ENCODE data around the gene PPP1R37.

The PPP1R37 gene

GRCh38 chr19:45090034-45090433, 2.9 kb upstream of the PPP1R37 start:
- H4K20me1 ChIP-seq (ENCODE audit: insufficient read depth, low read length), result no peaks in the 10 kb centered on the region
- H3K9ac ChIP-seq (ENCODE audit: low read length), result no peak overlapping the region
- H3F3A ChIP-seq (ENCODE audit: insufficient read depth, low read length), result no peaks in the 10 kb centered on the region
- H3K9me3 ChIP-seq (ENCODE audit: low read length), result no peaks in the 10 kb centered on the region
- H2AFZ ChIP-seq (ENCODE audit: low read length), result no peak overlapping the region
- no peak for TF ChIP-seq CTCF (IDR thresholded peaks at IDR 0.05; ENCODE audit: low read length)
- no peak for TF ChIP-seq EZH2 (IDR thresholded peaks at IDR 0.05; ENCODE audit: borderline replicate concordance, low read length)
- peaks cover 19% of the 10 kb centered on the region for H3K79me2 ChIP-seq (ENCODE audit: insufficient read depth, low read length)
- no peaks in the 10 kb centered on the region for H3K27me3 ChIP-seq (ENCODE audit: insufficient read depth, low read length)
- H3K4me3 ChIP-seq (ENCODE audit: low read depth, low read length, poor library complexity, severe bottlenecking), result no peak overlapping the region
- H3K36me3 ChIP-seq (ENCODE audit: insufficient read depth, low read length), result peaks cover 48% of the 10 kb centered on the region
- no peak overlapping the region for H3K4me2 ChIP-seq (ENCODE audit: low read length)
- no peaks in the 10 kb centered on the region for H3K9me2 ChIP-seq (ENCODE audit: low read depth, low read length)
- peaks cover 25% of the 10 kb centered on the region for H3K4me1 ChIP-seq (ENCODE audit: insufficient read depth, low read length, severe bottlenecking)
- H3K27ac ChIP-seq (ENCODE audit: low read depth, low read length, poor library complexity, severe bottlenecking), result no peak overlapping the region

- no peak overlapping the region for H3K27ac ChIP-seq (ENCODE audit: low read depth, low read length, poor library complexity, severe bottlenecking)
- H2AFZ ChIP-seq (ENCODE audit: low read length), result no peak overlapping the region
- H3K4me1 ChIP-seq (ENCODE audit: insufficient read depth, low read length, severe bottlenecking), result peaks cover 30% of the 10 kb centered on the region
- no peak overlapping the region for H3K4me3 ChIP-seq (ENCODE audit: low read depth, low read length, poor library complexity, severe bottlenecking)
- no peaks in the 10 kb centered on the region for H3K9me3 ChIP-seq (ENCODE audit: low read length)
- no peak overlapping the region for H3K9ac ChIP-seq (ENCODE audit: low read length)
- no peaks in the 10 kb centered on the region for H4K20me1 ChIP-seq (ENCODE audit: insufficient read depth, low read length)
- no peak overlapping the region for H3K4me2 ChIP-seq (ENCODE audit: low read length)
- H3F3A ChIP-seq (ENCODE audit: insufficient read depth, low read length), result no peaks in the 10 kb centered on the region
- H3K79me2 ChIP-seq (ENCODE audit: insufficient read depth, low read length), result peaks cover 24% of the 10 kb centered on the region
- peaks cover 44% of the 10 kb centered on the region for H3K36me3 ChIP-seq (ENCODE audit: insufficient read depth, low read length)
- TF ChIP-seq EZH2 (IDR thresholded peaks at IDR 0.05; ENCODE audit: borderline replicate concordance, low read length), result no peak
- TF ChIP-seq CTCF (IDR thresholded peaks at IDR 0.05; ENCODE audit: low read length), result no peak
- H3K27me3 ChIP-seq (ENCODE audit: insufficient read depth, low read length), result no peaks in the 10 kb centered on the region
- H3K9me2 ChIP-seq (ENCODE audit: low read depth, low read length), result no peaks in the 10 kb centered on the region
Measured at GRCh38 chr19:45090606-45091005, 2.4 kb upstream of the PPP1R37 start.

- H2AFZ ChIP-seq (ENCODE audit: low read length), result no peak overlapping the region
- peaks cover 36% of the 10 kb centered on the region for H3K4me1 ChIP-seq (ENCODE audit: insufficient read depth, low read length, severe bottlenecking)
- H3K4me2 ChIP-seq (ENCODE audit: low read length), result peak overlapping the region; percentile 96
- peak overlapping the region; percentile 80 for H3K4me3 ChIP-seq (ENCODE audit: low read depth, low read length, poor library complexity, severe bottlenecking)
- H3K79me2 ChIP-seq (ENCODE audit: insufficient read depth, low read length), result peaks cover 31% of the 10 kb centered on the region
- no peaks in the 10 kb centered on the region for H4K20me1 ChIP-seq (ENCODE audit: insufficient read depth, low read length)
- no peaks in the 10 kb centered on the region for H3K27me3 ChIP-seq (ENCODE audit: insufficient read depth, low read length)
- H3K9me2 ChIP-seq (ENCODE audit: low read depth, low read length), result no peaks in the 10 kb centered on the region
- H3F3A ChIP-seq (ENCODE audit: insufficient read depth, low read length), result no peaks in the 10 kb centered on the region
- H3K36me3 ChIP-seq (ENCODE audit: insufficient read depth, low read length), result peaks cover 41% of the 10 kb centered on the region
- H3K9me3 ChIP-seq (ENCODE audit: low read length), result no peaks in the 10 kb centered on the region
- H3K27ac ChIP-seq (ENCODE audit: low read depth, low read length, poor library complexity, severe bottlenecking), result peak overlapping the region; percentile 83
- no peak for TF ChIP-seq EZH2 (IDR thresholded peaks at IDR 0.05; ENCODE audit: borderline replicate concordance, low read length)
- no peak for TF ChIP-seq CTCF (IDR thresholded peaks at IDR 0.05; ENCODE audit: low read length)
- peak overlapping the region; percentile 89 for H3K9ac ChIP-seq (ENCODE audit: low read length)
Measured at GRCh38 chr19:45091031-45091923, 1.7 kb upstream of the PPP1R37 start.

Measured in OCI-LY1 (cell line).